HG02623 (cell line): Measurements from ENCODE around the gene SV2A.

Experiments
- ATAC-seq: cut with Tn5 transposase; IDR thresholded peaks from one replicate; pipeline ENCODE4 v1.9.1; 2021; ENCODE audit warnings: moderate library complexity; ENCODE audit not compliant: unreplicated experiment

Gene SV2A

DNA sequence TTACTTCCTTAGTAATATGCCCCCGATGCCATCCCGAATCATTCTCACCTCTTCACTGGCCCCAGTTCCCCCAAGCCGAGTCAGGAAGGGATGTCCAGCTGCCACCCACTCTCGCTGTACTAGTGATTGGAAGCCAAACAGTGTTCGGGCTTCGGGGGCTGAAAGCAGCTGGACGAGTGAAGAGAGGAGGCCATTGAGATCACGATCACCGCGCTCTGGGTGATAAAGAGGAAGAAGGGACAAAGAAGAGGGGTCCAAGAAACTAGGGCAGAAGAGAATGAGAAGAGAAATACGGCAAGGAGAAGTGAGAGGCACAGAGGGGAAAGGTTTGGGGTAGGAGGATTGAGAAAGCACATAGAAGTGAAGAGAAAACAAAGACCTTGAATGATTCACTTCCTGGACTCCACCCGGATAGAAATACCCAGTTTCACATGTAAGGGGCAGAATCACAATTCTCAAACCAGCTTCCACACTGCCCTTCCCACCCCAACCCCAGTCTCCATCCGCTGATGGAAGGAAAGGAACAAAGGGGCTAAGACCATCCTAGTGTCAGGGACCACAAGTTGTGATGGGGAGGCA is 13.7 kb upstream of the SV2A start:
- no peak for ATAC-seq

GRCh38 chr1:149929856-149930255 is 12.2 kb upstream of the SV2A start:
- ATAC-seq, result no peak

- ATAC-seq, result no peak
Observed at GRCh38 chr1:149928401-149928724, 10.7 kb upstream of the SV2A start.

DNA sequence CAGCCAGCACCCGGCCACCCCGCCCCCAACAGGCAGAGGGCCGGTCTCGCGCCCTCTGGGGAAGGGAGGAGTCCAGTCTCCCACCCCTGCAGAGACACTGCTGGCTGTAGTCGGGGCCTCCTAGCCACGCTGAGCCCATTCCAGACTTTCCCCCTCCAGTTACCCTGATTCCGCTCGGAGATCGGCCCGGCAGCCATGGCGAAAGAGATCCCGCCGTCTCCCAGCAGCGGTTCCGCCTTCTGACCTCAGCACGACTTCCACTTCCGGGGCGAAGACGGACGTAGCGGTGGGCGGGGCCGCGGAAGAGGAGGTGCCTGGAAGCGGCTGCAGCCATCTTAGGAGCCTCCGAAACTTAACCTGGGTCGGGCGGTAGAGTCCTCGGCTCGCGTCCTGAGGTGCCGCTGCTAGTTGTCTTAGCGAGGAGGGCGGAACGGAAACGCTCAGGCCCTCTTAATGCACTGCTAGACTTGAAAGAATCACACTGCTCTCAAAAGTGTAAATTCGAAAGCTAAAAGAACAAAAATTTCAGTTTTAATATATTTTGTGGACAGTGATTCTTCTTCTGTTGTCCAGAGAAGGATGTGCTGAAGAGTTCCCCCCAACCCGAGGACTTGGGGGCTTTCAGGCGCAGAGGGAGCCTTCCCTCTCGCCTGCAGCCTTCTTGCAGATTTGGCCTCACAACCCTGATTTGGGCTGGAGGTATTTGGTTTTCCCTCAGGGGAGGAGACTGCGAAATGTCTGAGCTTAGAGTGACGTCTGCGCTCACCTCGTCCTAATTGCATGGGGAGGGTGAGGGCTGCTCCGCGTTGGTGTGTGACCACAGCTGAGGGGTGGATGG is 10.1 kb upstream of the SV2A start, which contains the start of gene SF3B4:
Gene SF3B4, minus strand, starts transcription at position 241 of the 838 bp plus-strand sequence. Its CDS starts 44 bp downstream, at position 197.
- peak; percentile 87 for ATAC-seq

GRCh38 chr1:149927056-149927562 is 9.5 kb upstream of the SV2A start:
- no peak for ATAC-seq

- ATAC-seq, result no peak
Observed at GRCh38 chr1:149926296-149926695, 8.7 kb upstream of the SV2A start.

DNA sequence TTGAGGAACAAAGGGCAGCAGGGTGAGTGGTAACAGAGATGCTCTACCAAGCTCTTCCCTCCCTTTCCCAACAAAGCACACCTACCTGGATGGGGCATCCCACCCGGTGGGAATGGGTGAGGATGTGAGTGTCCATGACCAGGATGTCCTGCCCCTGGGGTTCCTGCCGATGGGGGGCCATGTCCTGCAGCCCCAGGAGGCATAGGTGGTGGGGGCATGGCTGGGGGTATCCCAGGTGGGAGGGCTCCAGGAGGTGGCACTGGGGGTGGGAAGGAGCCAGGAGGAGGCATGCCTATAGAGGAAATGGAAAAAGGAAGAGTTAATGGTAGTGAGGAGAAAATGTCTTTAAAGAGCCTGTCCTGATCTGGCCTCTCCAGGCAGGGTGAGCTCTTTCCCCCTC is 8.1 kb upstream of the SV2A start:
- ATAC-seq, result no peak

DNA sequence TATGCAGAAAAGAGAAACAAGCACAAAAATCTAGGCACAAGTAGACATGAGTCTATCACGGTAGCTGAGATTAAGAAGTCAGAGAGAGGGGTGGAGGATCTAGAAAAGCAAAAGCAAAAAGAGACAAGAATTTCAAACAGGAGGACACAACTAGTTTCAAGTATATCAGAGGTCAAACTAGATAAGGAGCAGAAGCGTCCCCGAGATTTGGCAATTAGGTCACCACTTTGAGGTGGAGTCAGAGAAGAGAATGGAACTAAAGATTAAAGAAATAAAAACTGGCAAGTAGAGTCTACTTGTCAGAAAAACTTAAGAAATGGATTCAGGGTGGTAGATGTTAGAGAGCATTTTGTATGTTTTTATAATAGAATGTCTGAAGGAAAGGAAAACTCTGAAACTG is 7.7 kb upstream of the SV2A start:
- no peak for ATAC-seq

GRCh38 chr1:149923626-149924025 is 6.0 kb upstream of the SV2A start:
- ATAC-seq, result no peak

DNA sequence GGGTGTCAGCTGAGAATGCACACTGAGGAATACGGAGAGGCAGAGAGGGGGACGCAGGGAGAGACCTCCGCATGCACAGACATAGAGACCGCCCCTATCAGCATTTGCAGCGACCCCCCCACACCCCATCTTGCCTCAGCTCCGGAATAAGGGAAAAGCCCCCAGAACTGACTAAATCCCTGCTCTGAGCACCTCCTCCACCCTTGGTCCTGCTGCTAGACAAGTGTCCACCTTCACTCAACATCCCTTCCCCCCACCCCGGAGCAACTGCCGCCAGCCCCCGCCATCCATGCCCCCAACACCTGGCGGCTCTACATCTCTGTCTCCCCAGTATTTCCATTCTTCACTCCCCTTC is 769 bp downstream of the SV2A start:
- no peak for ATAC-seq

DNA sequence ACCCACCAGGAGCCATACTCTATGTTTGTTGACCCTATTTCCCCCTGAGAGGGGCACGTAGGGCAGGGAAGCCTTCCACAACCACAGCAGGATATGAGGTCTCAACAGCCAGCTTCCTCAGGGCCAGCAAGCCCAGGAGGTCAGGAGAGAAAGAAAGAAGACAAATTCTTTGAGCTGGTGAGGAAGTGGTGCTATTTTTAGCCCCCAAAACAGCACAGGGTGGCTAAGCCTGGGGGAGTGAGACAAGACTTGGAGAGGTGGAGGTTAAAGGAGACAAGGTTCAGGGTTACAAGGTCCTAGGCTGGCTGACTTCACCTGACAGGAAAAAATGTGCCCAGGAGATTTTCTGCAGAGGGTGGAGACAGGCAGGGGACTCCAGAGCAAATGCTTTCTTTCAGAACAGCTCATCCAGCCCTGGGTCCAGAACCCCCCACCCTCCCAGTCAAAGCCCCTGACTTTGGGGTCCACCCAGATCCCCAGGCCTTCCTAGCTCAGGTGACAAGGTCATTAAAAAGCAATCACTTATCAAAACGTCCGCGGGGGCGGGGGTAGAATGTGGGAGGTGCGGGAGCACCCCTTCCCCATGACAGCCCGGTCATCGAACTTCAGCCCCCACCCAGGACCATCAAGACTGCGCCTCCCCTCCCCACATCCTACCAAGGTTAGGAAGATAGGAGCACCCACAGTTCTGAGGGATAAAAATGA is 1.3 kb downstream of the SV2A start:
- no peak for ATAC-seq

GRCh38 chr1:149915429-149916192 is 2.0 kb downstream of the SV2A start:
- ATAC-seq, result no peak

GRCh38 chr1:149914545-149914944 is 3.1 kb downstream of the SV2A start:
- ATAC-seq, result no peak

GRCh38 chr1:149906570-149907075 is 11.0 kb downstream of the SV2A start:
- ATAC-seq, result no peak

- no peak for ATAC-seq
Observed at GRCh38 chr1:149903836-149904491, 13.7 kb downstream of the SV2A start.

GRCh38 chr1:149899460-149900284 is 18.0 kb downstream of the SV2A start, which contains the start of gene BOLA1:
Gene BOLA1 (plus strand): TSS chr1:149899568. CDS start chr1:149900060, 492 bp downstream.
- ATAC-seq, result peak; percentile 92

- ATAC-seq, result no peak
Observed at GRCh38 chr1:149896575-149896974, 21.1 kb downstream of the SV2A start.

DNA sequence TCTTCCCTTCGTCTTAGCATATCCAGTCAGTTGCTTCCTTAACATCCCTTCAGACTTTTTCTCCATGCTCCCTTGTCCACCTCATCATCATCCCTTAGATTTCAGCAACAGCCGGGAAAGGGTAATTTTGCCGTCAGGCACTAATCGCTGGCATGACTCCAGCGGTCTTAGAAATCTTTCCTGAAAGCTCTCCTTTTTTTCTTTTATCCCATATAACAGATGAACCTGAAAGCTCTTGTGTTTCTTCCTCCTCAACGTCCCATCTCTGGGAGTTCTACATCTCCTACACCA is 28.7 kb downstream of the SV2A start:
- no peak for ATAC-seq

DNA sequence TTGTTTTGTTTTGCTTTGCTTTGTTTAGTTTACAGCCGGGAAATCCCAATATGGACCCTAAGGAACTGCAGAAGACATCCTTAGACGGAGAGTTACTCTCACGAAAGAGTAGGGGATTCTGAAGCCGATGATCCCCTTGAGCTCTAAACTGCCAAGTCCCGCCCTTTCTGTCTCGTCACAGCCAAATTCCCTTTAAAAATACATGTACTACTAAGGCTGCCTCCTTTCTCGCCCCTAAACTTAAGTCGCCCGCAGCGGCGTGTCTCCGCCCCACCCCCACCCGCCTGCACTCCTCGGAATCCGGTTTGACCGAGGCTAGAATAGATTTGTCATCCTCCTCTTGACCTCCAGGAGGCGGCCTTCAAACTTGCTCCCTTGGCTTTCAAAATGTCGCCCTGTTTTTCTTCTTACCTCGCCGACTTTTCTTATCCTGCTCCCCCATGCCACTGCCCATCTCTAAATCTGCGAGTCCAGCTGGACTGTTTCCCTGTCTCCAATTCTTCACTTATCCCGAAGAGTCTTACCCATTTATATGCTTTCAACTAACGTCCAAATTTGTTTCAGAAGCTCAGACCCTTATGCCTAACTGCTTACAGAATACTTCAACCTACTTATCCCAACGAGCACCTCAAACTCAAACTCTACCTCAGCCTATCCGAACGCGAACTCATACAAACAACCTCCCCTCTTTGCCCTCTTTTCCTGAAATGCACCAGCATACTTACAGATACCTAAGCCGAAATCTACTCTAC is 29.2 kb downstream of the SV2A start:
- ATAC-seq, result peak; percentile 14
